GM23248 (cell line): Measurements from ENCODE around the gene KLHDC8A. TPM values are rescaled to one million over a fixed set of nuclear protein-coding genes. Genes with fewer than 3 reads are reported as not detected.

ENCODE experiments used
- DNase-seq: peaks from one replicate; pipeline ENCODE4 v3.0.0-alpha.2; 2015
- H2AFZ ChIP-seq: fragments of 200-600 bp; sonication (generic); 2 replicates; pipeline ENCODE4 v1.6.1; 2016; ENCODE audit warnings: antibody characterized with exemption
- H3F3A ChIP-seq: fragments of 200-600 bp; sonication (generic); 2 replicates; pipeline ENCODE4 v1.6.1; 2016; ENCODE audit warnings: mild to moderate bottlenecking, antibody characterized with exemption, mixed run types; ENCODE audit not compliant: insufficient read depth
- H3K27ac ChIP-seq: fragments of 200-600 bp; sonication (generic); 2 replicates; pipeline ENCODE4 v1.5.1; 2016; ENCODE audit warnings: mild to moderate bottlenecking
- H3K27me3 ChIP-seq: fragments of 200-600 bp; sonication (generic); replicated peaks from 2 replicates; pipeline ENCODE4 v1.6.1; 2016; ENCODE audit warnings: mild to moderate bottlenecking; ENCODE audit not compliant: insufficient read depth
- H3K36me3 ChIP-seq: fragments of 200-600 bp; sonication (generic); 2 replicates; pipeline ENCODE4 v1.6.1; 2016; ENCODE audit warnings: low read depth, mild to moderate bottlenecking
- H3K4me1 ChIP-seq: fragments of 200-600 bp; sonication (generic); 2 replicates; pipeline ENCODE4 v1.6.1; 2016; ENCODE audit warnings: mild to moderate bottlenecking; ENCODE audit not compliant: insufficient read depth
- H3K4me2 ChIP-seq: fragments of 200-600 bp; sonication (generic); one replicate; pipeline ENCODE4 v1.6.1; 2016; ENCODE audit warnings: mild to moderate bottlenecking; ENCODE audit not compliant: unreplicated experiment
- H3K4me3 ChIP-seq: fragments of 200-600 bp; sonication (generic); 2 replicates; pipeline ENCODE4 v1.5.1; 2016; ENCODE audit warnings: mild to moderate bottlenecking
- H3K79me2 ChIP-seq: fragments of 200-600 bp; sonication (generic); 2 replicates; pipeline ENCODE4 v1.6.1; 2016; ENCODE audit warnings: mild to moderate bottlenecking; ENCODE audit not compliant: insufficient read depth
- H3K9ac ChIP-seq: fragments of 200-600 bp; sonication (generic); 2 replicates; pipeline ENCODE4 v1.6.1; 2016; ENCODE audit warnings: mild to moderate bottlenecking
- H3K9me2 ChIP-seq: fragments of 200-600 bp; sonication (generic); 2 replicates; pipeline ENCODE4 v1.6.1; 2016; ENCODE audit warnings: mixed run types, mild to moderate bottlenecking, moderate library complexity; ENCODE audit not compliant: insufficient read depth
- H3K9me3 ChIP-seq: fragments of 200-600 bp; sonication (generic); one replicate; pipeline ENCODE4 v1.6.1; 2017; ENCODE audit warnings: low read depth
- H4K20me1 ChIP-seq: fragments of 200-600 bp; sonication (generic); 2 replicates; pipeline ENCODE4 v1.6.0; 2016; ENCODE audit not compliant: insufficient read depth
- EZH2 ChIP-seq: fragments of 200-600 bp; sonication (generic); IDR thresholded peaks from 2 replicates; pipeline ENCODE4 v1.6.1; 2018; ENCODE audit warnings: antibody characterized with exemption, mild to moderate bottlenecking; ENCODE audit not compliant: insufficient read depth, poor library complexity, severe bottlenecking
- EZH2phosphoT487 ChIP-seq: fragments of 200-600 bp; sonication (generic); IDR thresholded peaks from 2 replicates; pipeline ENCODE4 v1.6.1; 2018; ENCODE audit warnings: antibody characterized with exemption, moderate library complexity, mild to moderate bottlenecking, low read depth; ENCODE audit not compliant: insufficient read depth
- WGBS, 2 experiments: methylation state at CpG; one replicate each; pipeline ENCODE4 v1.1.6; 2015 to 2017; ENCODE audit warnings: low lambda C conversion rate in 2 of 2, low coverage in 1 of 2; ENCODE audit errors: missing lambda C conversion rate in 2 of 2; 5-methylcytosine and 5-hydroxymethylcytosine counted together
- in situ Hi-C: fragments of 300-500 bp; cut with MboI; formaldehyde crosslinking; loops from 2 replicates; pipeline ENCODE4 v1.15.0; 2020
- polyA plus RNA-seq: library from polyadenylated mRNA; unstranded; fragments of >200 nt; fragmentation: Nextera tagmentation; extraction: Ambion mirVana; gene quantifications from 2 replicates; pipeline ENCODE4 v1.2.1, GENCODE V29; 2016
- total RNA-seq: library from RNA; depleted of rRNA; stranded (reverse); fragments of >200 nt; shearing (Covaris generic); gene quantifications from 2 replicates; pipeline ENCODE4 v1.2.3, GENCODE V29; 2014

Gene KLHDC8A
- total and polyA plus RNA-seq, 2 experiments from 2014 or later: not detected

DNA sequence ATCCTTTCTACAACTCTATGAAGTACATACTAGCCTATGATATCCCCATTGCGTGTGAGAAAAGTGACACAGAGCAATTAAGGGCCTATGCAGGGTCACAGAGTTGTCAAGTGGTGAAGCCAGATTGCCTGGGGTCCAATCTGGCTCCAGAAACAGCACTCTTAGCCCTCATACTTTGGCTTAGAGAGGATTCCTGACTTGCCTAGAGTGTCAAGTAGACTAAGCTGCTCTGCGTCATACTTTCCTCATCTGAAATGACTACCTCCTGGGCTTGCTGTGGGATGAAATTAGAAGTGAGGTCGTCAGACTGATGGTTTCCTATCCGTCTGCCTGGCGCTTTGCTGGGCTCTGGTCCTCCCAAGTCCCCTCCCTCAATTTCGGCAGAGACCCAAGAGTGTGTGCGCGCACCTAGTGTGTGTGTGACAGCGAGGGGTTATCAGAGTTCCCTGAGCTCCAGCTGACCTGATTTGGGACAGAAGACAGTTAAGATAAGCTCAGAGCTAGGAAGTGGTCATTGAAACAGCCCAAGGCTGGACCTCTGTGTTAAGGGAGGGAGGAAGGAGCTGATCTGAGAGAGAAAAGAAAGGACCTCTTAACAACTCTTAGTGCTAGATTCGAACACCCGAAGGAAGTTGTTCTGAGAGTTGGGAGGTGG, 29.8 kb downstream of the KLHDC8A start:
- DNase-seq: peak; percentile 33
- H4K20me1 ChIP-seq: no peaks in the 10 kb centered on the region
- no peak overlapping the region for H2AFZ ChIP-seq
- H3K9me3 ChIP-seq: no peaks in the 10 kb centered on the region
- in situ Hi-C loops: no loop called here
- H3K36me3 ChIP-seq: no peaks in the 10 kb centered on the region
- no peaks in the 10 kb centered on the region for H3K9me2 ChIP-seq
- no peak overlapping the region for H3K9ac ChIP-seq
- H3K4me3 ChIP-seq: no peak overlapping the region
- no peak for TF ChIP-seq EZH2
- no peak for TF ChIP-seq EZH2phosphoT487
- H3K27ac ChIP-seq: no peak overlapping the region
- 69 to 70% methylated on average over 11 of the region's 11 CpGs for WGBS, 2 experiments
- H3K79me2 ChIP-seq: no peaks in the 10 kb centered on the region
- no peak overlapping the region for H3K4me2 ChIP-seq
- no peaks in the 10 kb centered on the region for H3F3A ChIP-seq
- no peaks in the 10 kb centered on the region for H3K4me1 ChIP-seq
- peaks cover 17% of the 10 kb centered on the region for H3K27me3 ChIP-seq

- peaks cover 14% of the 10 kb centered on the region for H3K27me3 ChIP-seq
- no peak overlapping the region for H3K4me2 ChIP-seq
- H3K79me2 ChIP-seq: peaks cover 10% of the 10 kb centered on the region
- WGBS, 2 experiments: 33% methylated on average over 6 of the region's 6 CpGs
- no peaks in the 10 kb centered on the region for H3K9me2 ChIP-seq
- TF ChIP-seq EZH2 (no peak), EZH2phosphoT487 (no peak)
- H3K4me3 ChIP-seq: no peak overlapping the region
- H2AFZ ChIP-seq: no peak overlapping the region
- no peaks in the 10 kb centered on the region for H3K36me3 ChIP-seq
- H4K20me1 ChIP-seq: no peaks in the 10 kb centered on the region
- H3F3A ChIP-seq: no peaks in the 10 kb centered on the region
- H3K27ac ChIP-seq: no peak overlapping the region
- H3K9me3 ChIP-seq: no peaks in the 10 kb centered on the region
- no peak overlapping the region for H3K9ac ChIP-seq
- 0 out of 2 replicates have a peak, but pooled peaks cover 2% of the 10 kb centered on the region for H3K4me1 ChIP-seq
- DNase-seq: peak; percentile 75
- in situ Hi-C loops: no loop called here
These were observed 31.3 kb downstream of the KLHDC8A start for GRCh38 chr1:205325334-205325884.

DNA sequence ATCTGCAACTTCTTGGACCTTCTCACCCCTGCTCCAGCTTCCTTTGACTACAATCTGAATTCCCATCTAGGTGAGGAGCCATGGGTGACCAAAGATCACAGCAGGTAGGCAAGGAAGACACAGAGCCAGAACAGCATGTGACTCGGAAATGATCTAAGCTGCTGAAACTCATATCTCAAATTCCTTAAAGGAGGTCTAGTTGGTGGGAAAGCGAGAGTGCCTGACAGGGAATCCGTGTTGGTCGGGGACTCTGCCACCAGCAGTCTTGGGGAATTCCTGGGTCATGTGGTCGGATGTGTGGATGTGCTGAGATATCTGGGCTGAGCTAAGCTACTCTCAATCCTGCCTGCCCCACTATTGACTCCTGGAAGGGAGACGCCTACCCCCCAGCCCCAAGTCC, 31.9 kb downstream of the KLHDC8A start:
- H3K79me2 ChIP-seq: peaks cover 17% of the 10 kb centered on the region
- peaks cover 3% of the 10 kb centered on the region; the same call in 1 of the 2 replicates for H3F3A ChIP-seq
- H2AFZ ChIP-seq: no peak overlapping the region
- H3K4me2 ChIP-seq: no peak overlapping the region
- no peaks in the 10 kb centered on the region for H4K20me1 ChIP-seq
- H3K9me3 ChIP-seq: no peaks in the 10 kb centered on the region
- H3K4me1 ChIP-seq: peaks cover 6% of the 10 kb centered on the region
- TF ChIP-seq EZH2: no peak
- no peak for TF ChIP-seq EZH2phosphoT487
- in situ Hi-C loops: loop anchor here (5.0 kb wide), 1 partner anchor 47 kb away; no protein-coding TSS in a partner anchor
- no peak overlapping the region for H3K4me3 ChIP-seq
- H3K36me3 ChIP-seq: no peaks in the 10 kb centered on the region
- no peak overlapping the region for H3K27ac ChIP-seq
- no peak overlapping the region for H3K9ac ChIP-seq
- 73 to 78% methylated on average over 6 of the region's 6 CpGs for whole genome bisulfite sequencing, 2 experiments
- peaks cover 11% of the 10 kb centered on the region; the same call in 1 of the 2 replicates for H3K27me3 ChIP-seq
- DNase-seq: peak; percentile 4
- no peaks in the 10 kb centered on the region for H3K9me2 ChIP-seq

GRCh38 chr1:205323794-205324193, 32.9 kb downstream of the KLHDC8A start:
- Histone ChIP-seq H3K36me3 (no peaks in the 10 kb centered on the region), H3K27ac (no peak overlapping the region), H3F3A (peaks cover 10% of the 10 kb centered on the region; the same call in 1 of the 2 replicates), H3K27me3 (peaks cover 11% of the 10 kb centered on the region; the same call in 1 of the 2 replicates), H3K4me1 (peaks cover 14% of the 10 kb centered on the region), H3K9me3 (no peaks in the 10 kb centered on the region), H2AFZ (no peak overlapping the region), H3K4me2 (no peak overlapping the region), H3K9ac (no peak overlapping the region), H4K20me1 (no peaks in the 10 kb centered on the region), H3K79me2 (peaks cover 27% of the 10 kb centered on the region), H3K9me2 (no peaks in the 10 kb centered on the region), H3K4me3 (no peak overlapping the region)
- DNase-seq: no peak
- TF ChIP-seq EZH2phosphoT487 (no peak), EZH2 (no peak)
- in situ Hi-C loops: loop anchor here (5.0 kb wide), 1 partner anchor 46 kb away; no protein-coding TSS in a partner anchor
- WGBS, 2 experiments: 91 to 97% methylated on average over 5 to 6 of the region's 6 CpGs
